ENCODE measurements around the gene PPP2R2D.

PPP2R2D gene

GRCh38 chr10:131993275-131993674 lies 92.5 kb downstream of the PPP2R2D start:
- H3K36me3 ChIP-seq: no peaks in the 10 kb centered on the region
- no peaks in the 10 kb centered on the region for H3K9me3 ChIP-seq
- no peaks in the 10 kb centered on the region for H3K27me3 ChIP-seq
- intact Hi-C loops (cut with DNase I; ENCODE audit: low total_unique reads): no loop called here
- no peak overlapping the region for H3K27ac ChIP-seq
- DNase-seq: peak in 1 of 2 donors; percentile 9
- H3K4me1 ChIP-seq: peaks cover 0 to 13% (median 8%) of the 10 kb centered on the region in 4 donors
- H3K4me3 ChIP-seq: no peak overlapping the region
- no peak for TF ChIP-seq CTCF (IDR thresholded peaks at IDR 0.05)

DNA sequence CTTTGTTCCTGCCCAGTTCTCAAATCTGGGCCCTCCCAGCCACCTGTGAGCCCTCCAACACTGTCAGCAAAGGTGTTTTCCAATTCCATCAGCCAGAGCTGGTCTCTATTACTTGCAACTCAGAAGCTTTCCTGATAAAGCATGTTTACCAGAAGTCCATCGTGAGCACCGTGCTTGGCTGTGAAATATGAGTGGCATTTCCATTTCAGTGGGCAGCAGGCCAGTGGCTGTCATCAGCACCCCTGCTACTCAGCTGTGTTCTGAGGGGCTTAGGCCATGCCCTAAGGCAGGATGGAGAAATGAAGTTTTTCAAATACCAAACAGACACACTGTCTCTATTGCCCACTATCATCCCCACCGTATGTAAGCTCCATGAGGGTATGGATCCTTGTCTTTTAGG lies 93.6 kb downstream of the PPP2R2D start:
- Histone ChIP-seq H3K36me3 (no peaks in the 10 kb centered on the region), H3K27ac (no peak overlapping the region), H3K27me3 (no peaks in the 10 kb centered on the region), H3K9me3 (no peaks in the 10 kb centered on the region), H3K4me1 (peaks cover 0 to 18% (median 8%) of the 10 kb centered on the region in 4 donors), H3K4me3 (no peak overlapping the region)
- DNase-seq: peak in 1 of 2 donors; percentile 17
- intact Hi-C loops (cut with DNase I; ENCODE audit: low total_unique reads): no loop called here
- no peak for TF ChIP-seq CTCF (IDR thresholded peaks at IDR 0.05)

- H3K4me1 ChIP-seq: peaks cover 0 to 18% (median 8%) of the 10 kb centered on the region in 4 donors
- H3K27me3 ChIP-seq: no peaks in the 10 kb centered on the region
- no peak overlapping the region for H3K27ac ChIP-seq
- no peak overlapping the region for H3K4me3 ChIP-seq
- H3K9me3 ChIP-seq: no peaks in the 10 kb centered on the region
- intact Hi-C loops (cut with DNase I; ENCODE audit: low total_unique reads): no loop called here
- DNase-seq: peak in 1 of 2 donors; percentile 64
- no peak for TF ChIP-seq CTCF (IDR thresholded peaks at IDR 0.05)
- H3K36me3 ChIP-seq: no peaks in the 10 kb centered on the region
These were observed 95.9 kb downstream of the PPP2R2D start for GRCh38 chr10:131996466-131997365.

GRCh38 chr10:131997366-131998049 lies 96.7 kb downstream of the PPP2R2D start:
- Histone ChIP-seq H3K4me3 (no peak overlapping the region), H3K27me3 (no peaks in the 10 kb centered on the region), H3K36me3 (no peaks in the 10 kb centered on the region), H3K27ac (peak overlapping the region; percentile 34 to 44), H3K9me3 (no peaks in the 10 kb centered on the region), H3K4me1 (peaks cover 0 to 18% (median 8%) of the 10 kb centered on the region in 4 donors)
- no peak for TF ChIP-seq CTCF (IDR thresholded peaks at IDR 0.05)
- DNase-seq: peak; percentile 87 to 88
- intact Hi-C loops (cut with DNase I; ENCODE audit: low total_unique reads): no loop called here

GRCh38 chr10:131998050-131998844 lies 97.4 kb downstream of the PPP2R2D start:
- Histone ChIP-seq H3K4me3 (no peak overlapping the region), H3K9me3 (no peaks in the 10 kb centered on the region), H3K4me1 (peaks cover 0 to 18% (median 8%) of the 10 kb centered on the region in 4 donors), H3K27ac (peak overlapping the region; percentile 34 to 44), H3K27me3 (peaks cover 0 to under 1% of the 10 kb centered on the region in 2 donors), H3K36me3 (no peaks in the 10 kb centered on the region)
- DNase-seq: peak in 1 of 2 donors; percentile 53
- no peak for TF ChIP-seq CTCF (IDR thresholded peaks at IDR 0.05)
- intact Hi-C loops (cut with DNase I; ENCODE audit: low total_unique reads): no loop called here

Measured in tibial artery (tissue), 4 donors.